A549 (cell line): ENCODE measurements around the gene GRM7.

Experiments used
- CHD2 ChIP-seq: fragments of 150-350 bp; IDR thresholded peaks from 2 replicates; pipeline ENCODE4 v1.6.1; 2014; ENCODE audit warnings: low read length; ENCODE audit not compliant: partially characterized antibody
- CHD4 ChIP-seq: fragments of 200-600 bp; sonication (generic); IDR thresholded peaks from 2 replicates; pipeline ENCODE4 v1.6.1; 2016; ENCODE audit warnings: antibody characterized with exemption, mild to moderate bottlenecking, borderline replicate concordance
- CTCF ChIP-seq: fragments of >200 bp; sonication (Bioruptor Twin); formaldehyde crosslinking; IDR thresholded peaks from 3 replicates; pipeline ENCODE4 v1.5.1; 2016

GRCh38 chr3:7684182-7684715 lies 823.3 kb downstream of the GRM7 start:
- no peak for TF ChIP-seq CTCF
- TF ChIP-seq CHD4 = no peak
- no peak for TF ChIP-seq CHD2
